Epithelial cell of umbilical artery (primary cell): ENCODE measurements around the gene OR4C5. TPM values are rescaled to one million over a fixed set of nuclear protein-coding genes. Genes with fewer than 3 reads are reported as not detected.

ENCODE experiments used
- total RNA-seq: library from RNA; depleted of rRNA; stranded (reverse); fragments of >200 nt; gene quantifications from 2 replicates; pipeline ENCODE4 v1.2.3, GENCODE V29; 2014

The OR4C5 gene
- total RNA-seq, result not detected in 2 replicates

GRCh38 chr11:48366365-48366764 is at the start of gene OR4C5:
OR4C5 (minus strand) TSS chr11:48366465; CDS start chr11:48366465, 0 bp downstream.

GRCh38 chr11:48324620-48325019 is 41.6 kb downstream of the OR4C5 start, which contains the start of gene OR4C3:
OR4C3 (plus strand) TSS chr11:48324920; CDS start chr11:48325022, 102 bp downstream.

Other genes starting within 250 kb of the OR4C5 start
- gene OR4B1, start 149.7 kb downstream of the OR4C5 start, total RNA-seq, result not detected in 2 replicates
- gene OR4X2, start 121.4 kb downstream of the OR4C5 start, total RNA-seq, result not detected in 2 replicates
- not detected in 2 replicates for gene OR4X1, start 102.6 kb downstream of the OR4C5 start, total RNA-seq
- gene OR4S1, start 60.2 kb downstream of the OR4C5 start, total RNA-seq, result not detected in 2 replicates
- not detected in 2 replicates for gene OR4C3, start 41.5 kb downstream of the OR4C5 start, total RNA-seq
- not detected in 2 replicates for gene OR4A47, start 122.3 kb upstream of the OR4C5 start, total RNA-seq